H1 (cell line): ENCODE results near the gene TNFAIP8. TPM values are rescaled to one million over a fixed set of nuclear protein-coding genes. Genes with fewer than 3 reads are reported as not detected.

Experiments
- CTCF ChIA-PET: fragments of 300-600 bp; sonication (Branson Sonifier 250); formaldehyde crosslinking; loops from one replicate; lab custom pipeline; 2021; ENCODE audit not compliant: partially characterized antibody; lab: Charles Lee
- POLR2A ChIA-PET: fragments of 300-600 bp; sonication (Branson Sonifier 250); formaldehyde crosslinking; loops from one replicate; lab custom pipeline; 2021; ENCODE audit warnings: inconsistent platforms; ENCODE audit not compliant: partially characterized antibody; lab: Charles Lee
- DNase-seq, 2 experiments: peaks; one replicate each; pipeline versions ENCODE4 v3.0.0 to v3.0.0-alpha.2; 2010 to 2022; ENCODE audit warnings: low spot score in 2 of 2, low read depth in 1 of 2, mixed read lengths in 1 of 2
- FAIRE-seq: peaks from 2 replicates; lab custom pipeline; 2011; peaks lifted over from hg19 to GRCh38; lab: Jason Lieb, UNC
- H2AFZ ChIP-seq: 2 replicates; pipeline ENCODE4 v1.8.1; 2012; ENCODE audit warnings: low read length, inconsistent platforms
- H2AK5ac ChIP-seq: 2 replicates; pipeline ENCODE4 v1.6.1; 2013; ENCODE audit warnings: low read depth, low read length
- H2BK120ac ChIP-seq: replicated peaks from 2 replicates; pipeline ENCODE3; 2013; ENCODE audit warnings: low read depth, low read length, inconsistent platforms
- H2BK12ac ChIP-seq: 2 replicates; pipeline ENCODE4 v1.6.1; 2013; ENCODE audit warnings: low read depth, low read length
- H2BK15ac ChIP-seq: 2 replicates; pipeline ENCODE4 v1.6.1; 2013; ENCODE audit warnings: low read length
- H2BK20ac ChIP-seq: 2 replicates; pipeline ENCODE4 v1.6.1; 2013; ENCODE audit warnings: low read length
- H2BK5ac ChIP-seq: 2 replicates; pipeline ENCODE4 v1.6.1; 2013; ENCODE audit warnings: low read depth, low read length
- H3K14ac ChIP-seq: 2 replicates; pipeline ENCODE4 v1.6.1; 2013; ENCODE audit warnings: inconsistent platforms; ENCODE audit not compliant: insufficient read length
- H3K18ac ChIP-seq: 2 replicates; pipeline ENCODE4 v1.6.1; 2013; ENCODE audit warnings: low read length; ENCODE audit errors: extremely low read depth
- H3K23ac ChIP-seq: 2 replicates; pipeline ENCODE4 v1.6.1; 2013; ENCODE audit warnings: inconsistent platforms; ENCODE audit not compliant: insufficient read length
- H3K23me2 ChIP-seq: 2 replicates; pipeline ENCODE4 v1.6.1; 2013; ENCODE audit warnings: low read depth, low read length
- H3K27ac ChIP-seq: 2 replicates; pipeline ENCODE4 v1.6.1; 2011; ENCODE audit warnings: low read depth, low read length, inconsistent platforms
- H3K27me3 ChIP-seq, 4 experiments: replicated peaks in 1 of 4; 1 replicate in 1 of 4; 2 replicates in 3 of 4; pipeline versions ENCODE4 v1.6.1 to v1.8.1; 2011 to 2013; ENCODE audit warnings: low read length in 3 of 4, mild to moderate bottlenecking in 3 of 4, inconsistent platforms in 2 of 4, mixed read lengths in 2 of 4, moderate library complexity in 1 of 4; ENCODE audit not compliant: control insufficient read depth in 3 of 4, insufficient read depth in 3 of 4; ENCODE audit errors: extremely low read depth in 1 of 4
- H3K36me3 ChIP-seq, 4 experiments: 2 replicates each; pipeline versions ENCODE4 v1.6.1 to v1.8.1; 2011 to 2013; ENCODE audit warnings: mild to moderate bottlenecking in 4 of 4, low read length in 3 of 4, moderate library complexity in 2 of 4, control low read depth in 1 of 4, inconsistent platforms in 1 of 4; ENCODE audit not compliant: insufficient read depth in 4 of 4, control insufficient read depth in 2 of 4
- H3K4ac ChIP-seq: replicated peaks from 2 replicates; pipeline ENCODE3; 2013; ENCODE audit warnings: low read length, low read depth, mixed read lengths, inconsistent platforms; ENCODE audit not compliant: insufficient read length
- H3K4me1 ChIP-seq, 4 experiments: replicated peaks in 1 of 4; 1 replicate in 1 of 4; 2 replicates in 3 of 4; pipeline versions ENCODE4 v1.6.1 to v1.8.1; 2011 to 2013; ENCODE audit warnings: low read length in 3 of 4, inconsistent platforms in 2 of 4, mixed read lengths in 1 of 4; ENCODE audit not compliant: insufficient read depth in 4 of 4, control insufficient read depth in 3 of 4
- H3K4me2 ChIP-seq, 2 experiments: 2 replicates each; pipeline versions ENCODE4 v1.6.1 to v1.8.1; 2011 to 2013; ENCODE audit warnings: low read depth in 2 of 2, low read length in 2 of 2, control low read depth in 1 of 2, inconsistent platforms in 1 of 2, mild to moderate bottlenecking in 1 of 2; ENCODE audit not compliant: insufficient read depth in 1 of 2
- H3K4me3 ChIP-seq, 4 experiments: fragments of 200-600, 300-600 bp in 1 of 4; sonication (generic), shearing (Covaris generic), sonication (Bioruptor Twin) in 1 of 4; 2 replicates each; pipeline versions ENCODE4 v1.5.1 to v1.8.1; 2011 to 2016; ENCODE audit warnings: low read length in 4 of 4, low read depth in 3 of 4, control low read depth in 2 of 4, inconsistent platforms in 2 of 4, mild to moderate bottlenecking in 2 of 4, mixed read lengths in 1 of 4, moderate library complexity in 1 of 4; ENCODE audit not compliant: insufficient read depth in 2 of 4; ENCODE audit errors: extremely low read depth in 1 of 4
- H3K56ac ChIP-seq: replicated peaks from 2 replicates; pipeline ENCODE3; 2013; ENCODE audit warnings: low read depth, mild to moderate bottlenecking, mixed read lengths, low read length, inconsistent platforms; ENCODE audit not compliant: insufficient read length
- H3K79me1 ChIP-seq: 2 replicates; pipeline ENCODE4 v1.6.1; 2013; ENCODE audit warnings: low read depth, low read length, control low read depth
- H3K79me2 ChIP-seq, 2 experiments: 2 replicates each; pipeline versions ENCODE4 v1.6.1 to v1.8.1; 2012 to 2013; ENCODE audit warnings: low read length in 2 of 2, mild to moderate bottlenecking in 2 of 2, inconsistent platforms in 1 of 2; ENCODE audit not compliant: insufficient read depth in 2 of 2, control insufficient read depth in 1 of 2
- H3K9ac ChIP-seq, 4 experiments: replicated peaks in 1 of 4; 1 replicate in 1 of 4; 2 replicates in 3 of 4; pipeline versions ENCODE4 v1.6.1 to v1.8.1; 2011 to 2013; ENCODE audit warnings: low read depth in 3 of 4, low read length in 3 of 4, control low read depth in 2 of 4, mild to moderate bottlenecking in 2 of 4, moderate library complexity in 2 of 4, inconsistent platforms in 1 of 4; ENCODE audit errors: extremely low read depth in 1 of 4
- H3K9me3 ChIP-seq, 2 experiments: 2 replicates each; pipeline versions ENCODE4 v1.6.1 to v1.8.1; 2012 to 2013; ENCODE audit warnings: mild to moderate bottlenecking in 2 of 2, moderate library complexity in 2 of 2, control low read depth in 1 of 2, inconsistent platforms in 1 of 2, low read depth in 1 of 2, low read length in 1 of 2, mixed read lengths in 1 of 2; ENCODE audit not compliant: insufficient read depth in 2 of 2
- H4K20me1 ChIP-seq, 2 experiments: replicated peaks in 1 of 2; 2 replicates each; pipeline versions ENCODE3 to v1.8.1; 2011 to 2013; ENCODE audit warnings: inconsistent platforms in 2 of 2, low read length in 2 of 2, mild to moderate bottlenecking in 1 of 2; ENCODE audit not compliant: insufficient read depth in 2 of 2, control insufficient read depth in 1 of 2
- H4K5ac ChIP-seq: 2 replicates; pipeline ENCODE4 v1.6.1; 2013; ENCODE audit warnings: low read length, low read depth, mixed read lengths, inconsistent platforms; ENCODE audit not compliant: insufficient read length
- H4K8ac ChIP-seq: 2 replicates; pipeline ENCODE4 v1.8.0; 2013; ENCODE audit warnings: mild to moderate bottlenecking, moderate library complexity, low read length, inconsistent platforms; ENCODE audit not compliant: insufficient read depth; ENCODE audit errors: extremely low read depth
- H4K91ac ChIP-seq: replicated peaks from 2 replicates; pipeline ENCODE3; 2013; ENCODE audit warnings: low read length, mixed read lengths, inconsistent platforms; ENCODE audit not compliant: insufficient read length
- ASH2L ChIP-seq: fragments of 200-600, 300-600 bp; sonication (generic); IDR thresholded peaks from one replicate; pipeline ENCODE4 v1.7.1; 2017; ENCODE audit warnings: low read length
- CBX8 ChIP-seq: fragments of 300-800, 300-1000 bp; sonication (generic); IDR thresholded peaks from 2 replicates; pipeline ENCODE4 v1.7.1; 2016; ENCODE audit warnings: low read depth, low read length, borderline replicate concordance
- CHD1 ChIP-seq: IDR thresholded peaks from 2 replicates; pipeline ENCODE4 v1.6.1; 2012; ENCODE audit warnings: low read depth, low read length, improper control_type of control experiment
- CHD2 ChIP-seq: IDR thresholded peaks from 2 replicates; pipeline ENCODE4 v1.6.1; 2012; ENCODE audit warnings: low read length, improper control_type of control experiment
- CREB1 ChIP-seq: IDR thresholded peaks from 2 replicates; pipeline ENCODE4 v1.6.1; 2012; ENCODE audit warnings: inconsistent platforms
- CTBP2 ChIP-seq: IDR thresholded peaks from 2 replicates; pipeline ENCODE4 v1.7.0; 2011; ENCODE audit warnings: borderline replicate concordance, mild to moderate bottlenecking, moderate library complexity, mixed read lengths, low read length; ENCODE audit not compliant: insufficient read depth, insufficient read length
- EZH2 ChIP-seq: fragments of 200-600 bp; sonication (generic); IDR thresholded peaks from 2 replicates; pipeline ENCODE4 v1.7.1; 2012; ENCODE audit warnings: low read depth, mild to moderate bottlenecking, moderate library complexity, low read length, inconsistent platforms; ENCODE audit not compliant: severe bottlenecking
- GTF2F1 ChIP-seq: IDR thresholded peaks from 2 replicates; pipeline ENCODE4 v1.6.1; 2012; ENCODE audit warnings: low read depth, low read length, improper control_type of control experiment, borderline replicate concordance
- KDM1A ChIP-seq: fragments of 200-600, 300-600 bp; sonication (generic); IDR thresholded peaks from 2 replicates; pipeline ENCODE4 v1.7.1; 2016; ENCODE audit warnings: mild to moderate bottlenecking, low read length, borderline replicate concordance
- NRF1 ChIP-seq: IDR thresholded peaks from 2 replicates; pipeline ENCODE4 v1.6.1; 2011; ENCODE audit warnings: mild to moderate bottlenecking, low read depth, low read length, improper control_type of control experiment
- SP1 ChIP-seq: IDR thresholded peaks from 2 replicates; pipeline ENCODE4 v1.6.1; 2011; ENCODE audit warnings: low read depth, low read length
- SRF ChIP-seq: IDR thresholded peaks from 2 replicates; pipeline ENCODE4 v1.6.1; 2011; ENCODE audit warnings: mild to moderate bottlenecking, low read depth, low read length, moderate library complexity
- YY1 ChIP-seq: IDR thresholded peaks from 2 replicates; pipeline ENCODE4 v1.6.1; 2011; ENCODE audit warnings: low read depth, mild to moderate bottlenecking, low read length
- WGBS, 2 experiments: shearing (Covaris generic) in 1 of 2; methylation state at CpG; one replicate each; pipeline versions ENCODE4 v1.1.6 to v1.1.7; 2013 to 2015; ENCODE audit warnings: low lambda C conversion rate in 2 of 2, mixed read lengths in 2 of 2, inconsistent platforms in 1 of 2, low coverage in 1 of 2, missing lambda C conversion rate in 1 of 2; ENCODE audit not compliant: insufficient replicate concordance in 2 of 2, insufficient coverage in 1 of 2, insufficient read length in 1 of 2; ENCODE audit errors: extremely low coverage in 1 of 2, missing lambda C conversion rate in 1 of 2; 5-methylcytosine and 5-hydroxymethylcytosine counted together
- polyA plus RNA-seq, 7 experiments: library from polyadenylated mRNA; depleted of rRNA in 3 of 7; stranded (reverse) in 5 of 7; unstranded in 2 of 7; fragments of >200 nt in 5 of 7; fragments of 200-250 nt in 2 of 7; gene quantifications; 1 replicate in 5 of 7; 2 replicates in 1 of 7; 4 replicates in 1 of 7; pipeline versions ENCODE4 v1.2.1 to v1.2.3, GENCODE V29; 2011 to 2013; ENCODE audit warnings: missing spikeins in 2 of 7, mixed read lengths in 2 of 7
- total RNA-seq: library from RNA; stranded (reverse); fragmentation: NEBNext Ultra II Directional; extraction: Animal tissue kit (Norgen Biotek cat#: 25700); gene quantifications from 2 replicates; pipeline ENCODE4 v1.2.1, GENCODE V29; 2021
- TF ChIP-seq, protein P1 (sequence below): IDR thresholded peaks from 2 replicates; pipeline ENCODE4 v1.6.1; 2012; ENCODE audit warnings: low read length, inconsistent platforms

TNFAIP8 gene
- total and polyA plus RNA-seq, 2 of the 8 experiments (the other 6 are each of a cell fraction or from before 2014, with no cell fraction given) = 12.4 to 19.3 TPM

DNA sequence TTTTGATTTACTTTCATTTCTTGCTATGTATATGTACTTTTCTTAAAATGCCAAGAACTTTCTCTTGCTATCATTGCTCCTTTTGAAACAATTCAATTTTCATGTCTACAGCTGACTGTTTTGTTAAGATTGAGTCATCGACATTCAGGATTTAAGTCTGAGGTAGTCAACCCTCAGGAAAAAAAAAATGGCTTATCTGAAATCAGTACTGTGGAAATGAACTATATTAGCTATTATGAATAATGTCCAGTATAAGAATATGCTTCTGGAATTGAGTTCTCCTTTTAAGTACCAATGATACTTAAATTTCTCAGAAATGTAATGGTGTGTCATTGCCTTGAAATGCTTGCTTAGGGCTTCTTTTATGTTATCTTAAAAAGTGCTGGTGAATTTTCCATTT, 37.9 kb downstream of the TNFAIP8 start:
- CTCF ChIA-PET = interaction anchor here (0.6 to 3.1 kb wide), 2 partner anchors 19 to 425 kb away, joined by 3 to 19 read pairs; no protein-coding TSS in a partner anchor
- H3K36me3 ChIP-seq = no peaks in the 10 kb centered on the region; a peak in 2 of 8 replicates
- no peak overlapping the region for H4K91ac ChIP-seq
- H3K18ac ChIP-seq = no peak overlapping the region
- H4K20me1 ChIP-seq = no peaks in the 10 kb centered on the region
- H2AK5ac ChIP-seq = no peak overlapping the region
- H2BK12ac ChIP-seq = no peak overlapping the region
- no peak overlapping the region for H3K27ac ChIP-seq
- no peak overlapping the region for H2BK120ac ChIP-seq
- H3K9me3 ChIP-seq = no peaks in the 10 kb centered on the region
- no peak overlapping the region for H3K4me3 ChIP-seq
- POLR2A ChIA-PET = no interaction called here
- no peak overlapping the region for H2BK5ac ChIP-seq
- H3K23me2 ChIP-seq = no peaks in the 10 kb centered on the region
- no peak overlapping the region for H3K23ac ChIP-seq
- H2AFZ ChIP-seq = no peak overlapping the region
- H4K5ac ChIP-seq = no peak overlapping the region
- no peak overlapping the region for H2BK15ac ChIP-seq
- H3K4me2 ChIP-seq = no peak overlapping the region
- no peak overlapping the region for H4K8ac ChIP-seq
- FAIRE-seq (no peak), DNase-seq (no peak)
- no peaks in the 10 kb centered on the region for H3K27me3 ChIP-seq
- no peaks in the 10 kb centered on the region for H3K79me2 ChIP-seq
- H3K14ac ChIP-seq = no peak overlapping the region
- WGBS, 2 experiments = 91% methylated on average over 1 of the region's 1 CpG; no CpG with 5 or more reads in 1 of the 2 experiments
- H3K79me1 ChIP-seq = 0 out of 2 replicates have a peak, but pooled peaks cover 2% of the 10 kb centered on the region
- H3K4ac ChIP-seq = no peak overlapping the region
- no peak overlapping the region for H2BK20ac ChIP-seq
- H3K56ac ChIP-seq = no peak overlapping the region
- H3K4me1 ChIP-seq = peaks cover 0 to 12% (median 3%) of the 10 kb centered on the region in 4 experiments; a peak in 2 of 7 replicates
- no peak overlapping the region for H3K9ac ChIP-seq
- TF ChIP-seq EZH2 = no peak
- TF ChIP-seq ASH2L = no peak
- no peak for TF ChIP-seq SP1
- TF ChIP-seq CHD2 = no peak
- no peak for TF ChIP-seq CREB1
- no peak for TF ChIP-seq NRF1
- no peak for TF ChIP-seq YY1
- no peak for TF ChIP-seq GTF2F1
- no peak for TF ChIP-seq SRF
- TF ChIP-seq, protein P1, sequence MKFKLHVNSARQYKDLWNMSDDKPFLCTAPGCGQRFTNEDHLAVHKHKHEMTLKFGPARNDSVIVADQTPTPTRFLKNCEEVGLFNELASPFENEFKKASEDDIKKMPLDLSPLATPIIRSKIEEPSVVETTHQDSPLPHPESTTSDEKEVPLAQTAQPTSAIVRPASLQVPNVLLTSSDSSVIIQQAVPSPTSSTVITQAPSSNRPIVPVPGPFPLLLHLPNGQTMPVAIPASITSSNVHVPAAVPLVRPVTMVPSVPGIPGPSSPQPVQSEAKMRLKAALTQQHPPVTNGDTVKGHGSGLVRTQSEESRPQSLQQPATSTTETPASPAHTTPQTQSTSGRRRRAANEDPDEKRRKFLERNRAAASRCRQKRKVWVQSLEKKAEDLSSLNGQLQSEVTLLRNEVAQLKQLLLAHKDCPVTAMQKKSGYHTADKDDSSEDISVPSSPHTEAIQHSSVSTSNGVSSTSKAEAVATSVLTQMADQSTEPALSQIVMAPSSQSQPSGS = no peak
- no peak for TF ChIP-seq CHD1
- TF ChIP-seq KDM1A = no peak
- no peak for TF ChIP-seq CBX8
- no peak for TF ChIP-seq CTBP2
